Measurements from ENCODE around the gene LENG1.

LENG1 gene

GRCh38 chr19:54141356-54141755, 18.2 kb downstream of the LENG1 start:
- Histone ChIP-seq H3K9ac (ENCODE audit: low read length) (no peak overlapping the region), H2AFZ (ENCODE audit: insufficient read depth, low read length, poor library complexity) (no peak overlapping the region), H3K18ac (ENCODE audit: low read length) (no peak overlapping the region), H4K12ac (ENCODE audit: low read depth, low read length) (no peak overlapping the region), H3K23ac (ENCODE audit: low read length) (no peak overlapping the region), H3K79me1 (ENCODE audit: low read length) (peaks cover 8% of the 10 kb centered on the region), H4K8ac (ENCODE audit: low read depth, low read length) (no peak overlapping the region), H2BK120ac (ENCODE audit: insufficient read depth, low read length, poor library complexity) (no peak overlapping the region), H3K27me3 (ENCODE audit: insufficient read depth, low read length) (no peaks in the 10 kb centered on the region), H3K36me3 (ENCODE audit: control insufficient read depth in 1 of 2, insufficient read depth in 2 of 2, low read length in 2 of 2) (peaks cover 65 to 72% of the 10 kb centered on the region in 2 experiments), H3K27ac (ENCODE audit: low read depth, low read length) (no peak overlapping the region), H2BK12ac (ENCODE audit: low read length) (no peak overlapping the region), H2AK5ac (ENCODE audit: low read length) (no peak overlapping the region), H3K4ac (ENCODE audit: low read depth, low read length) (peak overlapping the region; percentile 50), H4K91ac (ENCODE audit: low read depth, low read length) (no peak overlapping the region), H3K4me3 (ENCODE audit: low read depth, low read length) (no peak overlapping the region), H3K4me2 (ENCODE audit: low read length) (no peak overlapping the region), H3K4me1 (ENCODE audit: control insufficient read depth in 1 of 2, insufficient read depth in 2 of 2, low read length in 2 of 2) (peaks cover 6 to 10% of the 10 kb centered on the region in 2 experiments), H3K79me2 (ENCODE audit: control insufficient read depth, insufficient read depth, low read length, poor library complexity) (peaks cover 31% of the 10 kb centered on the region), H2BK5ac (ENCODE audit: low read depth, low read length, poor library complexity) (no peak overlapping the region), H3K9me3 (ENCODE audit: insufficient read depth, low read depth, low read length) (no peaks in the 10 kb centered on the region), H3K14ac (ENCODE audit: low read length) (no peak overlapping the region)
- DNase-seq, result no peak
- WGBS (ENCODE audit: extremely low coverage, insufficient coverage, insufficient read length), result no CpG with 5 or more reads among the region's 3 CpGs

GRCh38 chr19:54138489-54139256, 20.8 kb downstream of the LENG1 start:
- no CpG with 5 or more reads among the region's 31 CpGs for WGBS (ENCODE audit: extremely low coverage, insufficient coverage, insufficient read length)

GRCh38 chr19:54137699-54138488, 21.6 kb downstream of the LENG1 start, which contains the start of gene CNOT3:
CNOT3 (plus strand) TSS chr19:54137762; CDS start chr19:54142979, 5,217 bp downstream.
- no CpG with 5 or more reads among the region's 103 CpGs for WGBS (ENCODE audit: extremely low coverage, insufficient coverage, insufficient read length)
- peak within 1 kb of the TSS; percentile 95 for H3K4me3 ChIP-seq (ENCODE audit: low read depth, low read length)

More at GRCh38 chr19:54138489-54139256, 20.8 kb downstream of the LENG1 start:
- H3K14ac ChIP-seq (ENCODE audit: low read length), result peak overlapping the region; percentile 22
- H3K4me1 ChIP-seq (ENCODE audit: control insufficient read depth in 1 of 2, insufficient read depth in 2 of 2, low read length in 2 of 2), result peaks cover 11 to 15% of the 10 kb centered on the region in 2 experiments
- peak overlapping the region; percentile 64 for H3K4me2 ChIP-seq (ENCODE audit: low read length)
- H3K4ac ChIP-seq (ENCODE audit: low read depth, low read length), result peak overlapping the region; percentile 100
- H2BK12ac ChIP-seq (ENCODE audit: low read length), result no peak overlapping the region
- no peaks in the 10 kb centered on the region for H3K27me3 ChIP-seq (ENCODE audit: insufficient read depth, low read length)
- H3K36me3 ChIP-seq (ENCODE audit: control insufficient read depth in 1 of 2, insufficient read depth in 2 of 2, low read length in 2 of 2), result peaks cover 38 to 45% of the 10 kb centered on the region in 2 experiments
- H2BK120ac ChIP-seq (ENCODE audit: insufficient read depth, low read length, poor library complexity), result no peak overlapping the region
- H2BK5ac ChIP-seq (ENCODE audit: low read depth, low read length, poor library complexity), result no peak overlapping the region
- H3K9me3 ChIP-seq (ENCODE audit: insufficient read depth, low read depth, low read length), result peaks cover 1% of the 10 kb centered on the region
- no peak overlapping the region for H3K23ac ChIP-seq (ENCODE audit: low read length)
- no peak overlapping the region for H4K8ac ChIP-seq (ENCODE audit: low read depth, low read length)
- H3K79me2 ChIP-seq (ENCODE audit: control insufficient read depth, insufficient read depth, low read length, poor library complexity), result peaks cover 31% of the 10 kb centered on the region
- DNase-seq, result no peak
- peak overlapping the region; percentile 99 for H4K91ac ChIP-seq (ENCODE audit: low read depth, low read length)
- peak overlapping the region; percentile 55 for H3K9ac ChIP-seq (ENCODE audit: low read length)
- H2AK5ac ChIP-seq (ENCODE audit: low read length), result peak overlapping the region; percentile 95
- H3K4me3 ChIP-seq (ENCODE audit: low read depth, low read length), result peak overlapping the region; percentile 95
- peaks cover 8% of the 10 kb centered on the region for H3K79me1 ChIP-seq (ENCODE audit: low read length)
- H3K27ac ChIP-seq (ENCODE audit: low read depth, low read length), result no peak overlapping the region
- H2AFZ ChIP-seq (ENCODE audit: insufficient read depth, low read length, poor library complexity), result peak overlapping the region; percentile 1
- no peak overlapping the region for H3K18ac ChIP-seq (ENCODE audit: low read length)
- H4K12ac ChIP-seq (ENCODE audit: low read depth, low read length), result peak overlapping the region; percentile 28

GRCh38 chr19:54136864-54137698, 22.4 kb downstream of the LENG1 start:
- Histone ChIP-seq H4K12ac (ENCODE audit: low read depth, low read length) (no peak overlapping the region), H4K91ac (ENCODE audit: low read depth, low read length) (no peak overlapping the region), H2AK5ac (ENCODE audit: low read length) (no peak overlapping the region), H2AFZ (ENCODE audit: insufficient read depth, low read length, poor library complexity) (peak overlapping the region; percentile 42), H3K36me3 (ENCODE audit: control insufficient read depth in 1 of 2, insufficient read depth in 2 of 2, low read length in 2 of 2) (peaks cover 24 to 34% of the 10 kb centered on the region in 2 experiments), H3K27ac (ENCODE audit: low read depth, low read length) (peak overlapping the region; percentile 45), H3K9ac (ENCODE audit: low read length) (peak overlapping the region; percentile 44), H4K8ac (ENCODE audit: low read depth, low read length) (no peak overlapping the region), H2BK120ac (ENCODE audit: insufficient read depth, low read length, poor library complexity) (no peak overlapping the region), H3K23ac (ENCODE audit: low read length) (peak overlapping the region; percentile 9), H3K79me2 (ENCODE audit: control insufficient read depth, insufficient read depth, low read length, poor library complexity) (peaks cover 31% of the 10 kb centered on the region), H2BK12ac (ENCODE audit: low read length) (no peak overlapping the region), H3K4me3 (ENCODE audit: low read depth, low read length) (peak overlapping the region; percentile 57), H3K4ac (ENCODE audit: low read depth, low read length) (no peak overlapping the region), H3K9me3 (ENCODE audit: insufficient read depth, low read depth, low read length) (peaks cover 3% of the 10 kb centered on the region), H2BK5ac (ENCODE audit: low read depth, low read length, poor library complexity) (no peak overlapping the region), H3K4me1 (ENCODE audit: control insufficient read depth in 1 of 2, insufficient read depth in 2 of 2, low read length in 2 of 2) (peaks cover 11 to 15% of the 10 kb centered on the region in 2 experiments), H3K14ac (ENCODE audit: low read length) (no peak overlapping the region), H3K27me3 (ENCODE audit: insufficient read depth, low read length) (no peaks in the 10 kb centered on the region), H3K18ac (ENCODE audit: low read length) (peak overlapping the region; percentile 12), H3K79me1 (ENCODE audit: low read length) (peaks cover 8% of the 10 kb centered on the region), H3K4me2 (ENCODE audit: low read length) (peak overlapping the region; percentile 83)
- WGBS (ENCODE audit: extremely low coverage, insufficient coverage, insufficient read length), result no CpG with 5 or more reads among the region's 46 CpGs
- DNase-seq, result peak; percentile 100

More at GRCh38 chr19:54137699-54138488, 21.6 kb downstream of the LENG1 start, which contains the start of gene CNOT3:
- H3K79me2 ChIP-seq (ENCODE audit: control insufficient read depth, insufficient read depth, low read length, poor library complexity), result peaks cover 31% of the 10 kb centered on the region
- peak within 1 kb of the TSS; percentile 90 for H4K8ac ChIP-seq (ENCODE audit: low read depth, low read length)
- peak within 1 kb of the TSS; percentile 94 for H3K9ac ChIP-seq (ENCODE audit: low read length)
- peak within 1 kb of the TSS; percentile 100 for H3K4ac ChIP-seq (ENCODE audit: low read depth, low read length)
- H2BK12ac ChIP-seq (ENCODE audit: low read length), result no peak within 1 kb of the TSS
- peak within 1 kb of the TSS; percentile 96 for H3K14ac ChIP-seq (ENCODE audit: low read length)
- H2AFZ ChIP-seq (ENCODE audit: insufficient read depth, low read length, poor library complexity), result peak within 1 kb of the TSS; percentile 81
- H3K27ac ChIP-seq (ENCODE audit: low read depth, low read length), result peak within 1 kb of the TSS; percentile 60
- peak within 1 kb of the TSS; percentile 95 for H2AK5ac ChIP-seq (ENCODE audit: low read length)
- peaks cover 32 to 40% of the 10 kb centered on the region in 2 experiments for H3K36me3 ChIP-seq (ENCODE audit: control insufficient read depth in 1 of 2, insufficient read depth in 2 of 2, low read length in 2 of 2)
- H4K12ac ChIP-seq (ENCODE audit: low read depth, low read length), result peak within 1 kb of the TSS; percentile 92
- no peak for DNase-seq
- H2BK120ac ChIP-seq (ENCODE audit: insufficient read depth, low read length, poor library complexity), result peak within 1 kb of the TSS; percentile 85
- peak within 1 kb of the TSS; percentile 9 for H3K23ac ChIP-seq (ENCODE audit: low read length)
- no peaks in the 10 kb centered on the region for H3K27me3 ChIP-seq (ENCODE audit: insufficient read depth, low read length)
- peaks cover 8% of the 10 kb centered on the region for H3K79me1 ChIP-seq (ENCODE audit: low read length)
- peak within 1 kb of the TSS; percentile 95 for H3K18ac ChIP-seq (ENCODE audit: low read length)
- peaks cover 11 to 15% of the 10 kb centered on the region in 2 experiments for H3K4me1 ChIP-seq (ENCODE audit: control insufficient read depth in 1 of 2, insufficient read depth in 2 of 2, low read length in 2 of 2)
- peak within 1 kb of the TSS; percentile 83 for H3K4me2 ChIP-seq (ENCODE audit: low read length)
- H3K9me3 ChIP-seq (ENCODE audit: insufficient read depth, low read depth, low read length), result peaks cover 3% of the 10 kb centered on the region
- peak within 1 kb of the TSS; percentile 85 for H2BK5ac ChIP-seq (ENCODE audit: low read depth, low read length, poor library complexity)
- H4K91ac ChIP-seq (ENCODE audit: low read depth, low read length), result peak within 1 kb of the TSS; percentile 99
